NCI-H2029 treated with DMSO at 0.1 percent for 48 hours (cell line): Measurements from ENCODE around the gene KLHL35.
"Not testable (repeated sequence)": the region's sequence is repeated elsewhere in the genome, so short reads cannot be mapped to it uniquely, and the experiment has no call there.

Experiments used
- DNase-seq: peaks from one replicate; lab custom pipeline; 2025; lab: John Stamatoyannopoulos, UW

KLHL35 gene

DNA sequence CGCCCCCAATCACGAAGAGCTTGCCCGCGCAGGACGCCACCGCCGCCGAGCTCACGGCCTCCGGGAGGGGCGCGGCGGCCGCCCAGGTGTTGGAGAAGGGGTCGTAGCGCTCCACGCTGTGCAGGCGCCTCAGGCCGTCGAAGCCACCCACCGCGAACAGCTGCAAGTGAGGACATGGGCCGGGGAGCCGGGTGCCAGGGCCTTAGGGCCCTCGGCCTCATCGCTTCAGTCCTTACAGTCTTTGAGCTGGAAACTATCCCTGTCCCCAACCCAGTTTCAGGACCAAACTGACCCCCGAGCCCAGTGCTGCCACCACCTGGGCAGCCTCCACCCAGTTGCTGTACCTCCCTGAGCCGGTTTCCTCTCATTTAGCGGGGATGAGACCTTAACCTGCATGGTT, 7.6 kb downstream of the KLHL35 start:
- DNase-seq: no peak

DNA sequence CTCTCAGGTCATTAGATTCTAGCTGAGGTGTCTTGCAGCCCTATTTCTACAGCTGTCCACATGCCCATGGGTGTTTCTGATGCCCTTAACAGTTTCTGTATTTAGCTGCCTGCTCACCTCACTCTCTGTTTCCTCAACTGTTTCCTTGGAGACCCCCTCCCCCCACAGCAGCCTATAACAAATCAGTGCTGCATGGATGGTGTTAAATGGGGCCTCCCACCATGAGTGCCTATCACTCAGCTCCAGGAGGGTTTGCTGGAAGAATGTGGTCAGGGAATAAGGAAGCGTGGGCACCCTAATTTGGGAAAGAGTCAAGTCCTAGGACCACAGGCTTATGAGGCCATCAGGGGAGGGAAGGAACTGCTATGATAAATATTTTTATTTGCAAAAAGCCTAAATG, 8.6 kb downstream of the KLHL35 start:
- DNase-seq: no peak

DNA sequence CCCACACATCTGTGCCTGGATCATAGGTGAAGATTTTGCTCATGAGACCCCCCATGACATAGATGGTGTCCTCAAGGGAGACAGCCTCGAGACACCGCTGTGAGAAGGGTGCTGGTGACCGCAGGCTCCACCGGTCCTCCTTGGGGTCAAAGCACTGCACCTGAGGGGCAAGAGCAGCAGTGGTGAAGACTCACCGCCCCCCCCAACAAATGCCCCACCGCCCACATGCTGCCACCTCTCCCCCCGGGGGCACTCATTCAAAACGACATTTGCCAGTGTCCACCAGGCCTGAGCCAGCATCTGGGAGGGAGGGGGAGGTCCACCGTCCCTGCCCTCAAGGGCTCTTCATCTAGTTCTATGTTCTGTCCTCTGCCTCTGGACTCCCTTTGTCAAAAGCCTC, 9.3 kb downstream of the KLHL35 start:
- DNase-seq: no peak

- DNase-seq: peak; percentile 85
Observed at GRCh38 chr11:75422248-75423231, 10.5 kb downstream of the KLHL35 start.

DNA sequence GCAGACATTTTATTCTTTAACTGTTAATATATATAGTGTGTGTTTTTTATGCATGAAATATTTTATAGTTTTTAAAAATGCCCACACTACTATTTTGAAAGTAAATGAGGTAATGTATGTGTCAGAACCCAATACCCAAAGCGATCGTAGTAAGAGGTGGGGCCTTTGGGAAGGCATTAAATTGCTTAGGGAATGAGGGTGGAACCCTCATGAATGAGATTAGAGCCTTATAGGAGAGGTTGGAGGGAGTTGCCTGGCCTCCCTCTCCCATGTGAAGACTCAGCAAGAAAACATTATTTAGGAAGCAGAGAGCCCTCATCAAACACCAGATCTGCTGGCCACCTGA, 11.1 kb downstream of the KLHL35 start:
- DNase-seq: no peak

GRCh38 chr11:75421035-75421602, 11.9 kb downstream of the KLHL35 start:
- DNase-seq: no peak

GRCh38 chr11:75420224-75421034, 12.6 kb downstream of the KLHL35 start:
- DNase-seq: peak; percentile 43

DNA sequence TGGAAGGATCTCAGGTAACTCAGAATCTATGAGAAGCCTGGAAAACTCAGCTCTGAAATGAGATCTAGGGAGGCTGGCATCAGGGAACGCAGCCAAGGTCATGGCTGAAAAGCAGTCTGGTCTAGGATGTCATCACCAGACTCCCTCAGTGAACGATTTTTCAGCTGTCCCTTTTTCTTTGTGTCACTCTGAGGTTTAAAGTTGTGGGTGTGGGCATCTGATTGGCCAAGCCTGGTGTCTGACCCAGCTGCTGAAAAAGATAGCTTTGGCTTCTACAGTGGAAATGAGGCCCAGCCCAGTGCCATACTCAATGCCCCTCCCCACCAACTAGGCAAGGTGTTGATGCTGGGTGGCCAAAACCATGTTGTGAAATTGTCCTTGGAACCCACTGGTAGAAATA, 19.1 kb downstream of the KLHL35 start:
- no peak for DNase-seq

DNA sequence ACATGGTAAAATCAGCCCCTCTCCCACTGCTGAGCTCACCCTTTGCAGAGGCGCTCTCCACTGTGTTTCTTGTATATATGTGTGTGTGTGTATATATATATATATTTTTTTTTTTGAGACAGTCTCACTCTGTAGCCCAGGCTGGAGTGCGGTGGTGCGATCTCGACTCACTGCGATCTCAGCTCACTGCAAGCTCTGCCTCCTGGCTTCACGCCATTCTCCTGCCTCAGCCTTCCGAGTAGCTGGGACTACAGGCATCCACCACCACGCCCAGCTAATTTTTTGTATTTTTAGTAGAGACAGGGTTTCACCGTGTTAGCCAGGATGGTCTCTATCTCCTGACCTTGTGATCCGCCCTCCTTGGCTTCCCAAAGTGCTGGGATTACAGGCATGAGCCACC, 19.9 kb downstream of the KLHL35 start:
- not testable (repeated sequence) for DNase-seq

GRCh38 chr11:75409971-75410370, 23.0 kb downstream of the KLHL35 start:
- not testable (repeated sequence) for DNase-seq

DNA sequence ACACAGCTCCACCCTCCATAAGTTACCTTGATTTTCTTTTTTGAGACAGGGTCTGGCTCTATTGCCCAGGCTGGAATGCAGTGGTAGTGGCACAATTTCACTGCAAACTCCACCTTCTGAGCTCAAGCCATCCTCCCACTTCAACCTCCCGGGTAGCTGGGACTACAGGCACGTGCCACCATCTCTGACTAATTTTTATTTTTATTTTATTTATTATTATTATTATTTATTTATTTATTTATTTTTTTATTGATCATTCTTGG, 24.1 kb downstream of the KLHL35 start:
- no peak for DNase-seq

- no peak for DNase-seq
Observed at GRCh38 chr11:75406338-75406777, 26.6 kb downstream of the KLHL35 start.

DNA sequence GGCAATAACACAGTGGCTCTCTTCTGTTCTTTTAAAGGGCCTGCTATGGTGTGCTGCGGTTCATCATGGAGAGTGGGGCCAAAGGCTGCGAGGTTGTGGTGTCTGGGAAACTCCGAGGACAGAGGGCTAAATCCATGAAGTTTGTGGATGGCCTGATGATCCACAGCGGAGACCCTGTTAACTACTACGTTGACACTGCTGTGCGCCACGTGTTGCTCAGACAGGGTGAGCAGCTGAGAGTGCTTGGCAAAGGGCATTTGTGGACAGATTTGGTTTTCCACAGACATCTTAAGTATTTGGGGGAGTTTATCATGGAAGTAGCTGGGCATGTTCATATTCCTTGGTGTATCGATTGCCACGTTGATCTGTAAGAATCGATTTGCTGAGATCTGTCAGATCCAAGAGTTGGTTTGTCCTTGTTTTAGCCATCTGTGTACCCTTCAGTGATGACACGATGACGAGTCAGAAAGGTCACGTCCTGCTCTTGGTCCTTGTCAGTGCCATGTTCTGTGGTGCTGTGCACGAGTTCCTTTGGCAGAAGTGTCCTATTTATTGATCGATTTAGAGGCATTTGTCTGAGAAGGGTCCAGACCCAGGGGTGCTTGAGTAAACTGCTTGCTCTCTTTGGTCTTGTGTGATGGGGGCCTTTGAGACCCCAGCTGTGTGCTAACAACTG, 28.9 kb downstream of the KLHL35 start:
- DNase-seq: no peak

DNA sequence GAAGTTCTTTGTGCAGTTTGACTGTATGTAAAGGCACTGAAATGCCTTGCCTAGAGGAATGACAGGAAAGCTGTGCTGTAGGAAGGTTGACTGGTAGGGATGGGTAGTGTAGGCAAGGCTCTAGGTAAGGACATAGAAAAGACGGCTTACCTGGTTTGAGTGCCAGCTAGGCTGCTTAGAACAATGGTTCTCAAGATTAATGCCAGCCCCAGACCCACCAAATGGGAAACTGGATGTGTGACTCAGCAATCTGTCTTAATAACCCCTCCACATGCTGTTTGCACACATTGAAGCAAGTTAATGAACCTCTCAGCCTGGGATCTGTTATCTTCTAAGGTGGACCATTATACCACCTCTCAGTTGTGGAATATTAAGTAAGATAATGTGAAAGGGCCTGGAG, 30.0 kb downstream of the KLHL35 start:
- DNase-seq: no peak

DNA sequence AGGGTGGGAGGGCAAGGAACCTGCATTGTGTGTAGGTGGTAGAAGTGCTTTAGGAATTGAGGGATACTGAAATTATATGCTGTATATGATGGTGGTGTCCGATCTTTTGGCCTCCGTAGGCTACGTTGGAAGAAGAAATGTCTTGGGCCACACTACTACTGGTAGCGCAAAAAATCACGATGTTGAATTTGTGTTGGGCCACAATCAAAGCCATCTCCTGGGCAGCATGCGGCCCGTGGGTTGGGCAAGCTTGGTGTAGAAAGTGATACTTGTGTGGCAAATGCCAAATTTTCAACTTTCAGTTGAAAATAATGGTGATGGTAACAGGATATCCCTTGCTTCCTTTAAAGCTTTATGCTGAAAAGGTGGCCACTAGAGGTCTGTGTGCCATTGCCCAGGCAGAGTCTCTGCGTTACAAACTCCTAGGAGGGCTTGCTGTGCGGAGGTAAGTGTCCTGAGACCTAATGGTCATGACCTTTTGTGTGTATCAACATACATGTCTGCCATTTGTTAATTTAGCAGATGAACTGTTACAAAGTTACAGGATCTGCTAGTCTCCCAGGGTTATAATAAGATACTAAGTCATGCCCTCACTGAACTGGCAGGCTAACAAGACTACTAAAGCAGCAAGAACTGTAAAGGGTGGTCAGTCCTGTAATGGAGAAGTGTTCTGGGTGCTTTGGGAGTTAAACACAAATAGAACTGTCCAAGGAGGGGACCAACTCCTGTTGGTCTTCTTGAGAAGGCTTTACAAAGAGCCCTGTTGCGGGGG, 30.8 kb downstream of the KLHL35 start:
- DNase-seq: no peak

DNA sequence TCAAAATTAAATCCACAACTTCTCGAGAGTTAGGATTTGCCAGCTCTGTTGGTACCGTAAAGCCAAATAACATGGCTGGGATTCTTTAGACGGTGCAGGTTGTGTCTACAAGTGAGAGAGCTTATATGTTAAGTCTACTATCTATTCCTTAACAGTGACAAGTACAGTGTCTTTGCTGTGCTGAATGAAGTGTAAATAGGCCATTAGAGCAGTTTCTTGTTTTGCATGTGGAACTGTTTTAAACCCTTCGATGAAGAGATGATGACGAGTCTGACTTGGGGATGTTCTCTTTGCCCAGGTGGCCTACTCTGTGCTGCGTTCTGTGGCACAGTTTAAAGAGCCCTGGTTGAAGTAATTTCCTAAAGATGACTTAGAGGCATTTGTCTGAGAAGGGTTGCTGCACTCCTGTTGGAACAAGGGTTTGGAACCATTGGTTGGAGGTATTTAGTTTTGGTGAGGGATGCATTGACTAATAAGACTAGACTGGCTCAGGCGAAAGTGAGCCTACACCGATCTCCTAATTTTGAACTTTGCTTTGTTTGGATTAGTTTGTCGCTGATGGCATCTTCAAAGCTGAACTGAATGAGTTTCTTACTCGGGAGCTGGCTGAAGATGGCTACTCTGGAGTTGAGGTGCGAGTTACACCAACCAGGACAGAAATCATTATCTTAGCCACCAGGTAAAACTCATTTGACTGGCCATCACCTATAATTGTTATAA, 32.7 kb downstream of the KLHL35 start:
- DNase-seq: no peak

GRCh38 chr11:75399344-75400145, 33.5 kb downstream of the KLHL35 start, which contains the start of gene RPS3:
TSS of gene RPS3 (plus strand) at chr11:75399518. CDS start at chr11:75399548, 30 bp downstream.
- peak; percentile 71 for DNase-seq

DNA sequence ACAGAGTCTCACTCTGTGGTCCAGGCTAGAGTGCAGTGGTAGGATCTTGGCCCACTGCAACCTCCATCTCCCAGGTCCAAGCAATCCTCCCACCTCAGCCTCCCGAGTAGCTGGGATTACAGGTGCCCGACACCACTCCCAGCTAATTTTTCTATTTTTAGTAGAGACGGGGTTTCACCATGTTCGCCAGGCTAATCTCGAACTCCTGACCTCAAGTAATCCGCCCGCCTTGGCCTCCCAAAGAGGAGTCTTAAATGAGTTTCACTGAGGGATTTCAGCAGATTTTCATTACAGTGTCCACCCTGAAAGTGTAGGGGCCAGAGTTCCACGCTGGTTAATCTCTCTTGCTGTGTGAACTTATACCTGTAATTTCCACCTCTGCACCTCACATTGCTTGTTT, 34.1 kb downstream of the KLHL35 start:
- no peak for DNase-seq

DNA sequence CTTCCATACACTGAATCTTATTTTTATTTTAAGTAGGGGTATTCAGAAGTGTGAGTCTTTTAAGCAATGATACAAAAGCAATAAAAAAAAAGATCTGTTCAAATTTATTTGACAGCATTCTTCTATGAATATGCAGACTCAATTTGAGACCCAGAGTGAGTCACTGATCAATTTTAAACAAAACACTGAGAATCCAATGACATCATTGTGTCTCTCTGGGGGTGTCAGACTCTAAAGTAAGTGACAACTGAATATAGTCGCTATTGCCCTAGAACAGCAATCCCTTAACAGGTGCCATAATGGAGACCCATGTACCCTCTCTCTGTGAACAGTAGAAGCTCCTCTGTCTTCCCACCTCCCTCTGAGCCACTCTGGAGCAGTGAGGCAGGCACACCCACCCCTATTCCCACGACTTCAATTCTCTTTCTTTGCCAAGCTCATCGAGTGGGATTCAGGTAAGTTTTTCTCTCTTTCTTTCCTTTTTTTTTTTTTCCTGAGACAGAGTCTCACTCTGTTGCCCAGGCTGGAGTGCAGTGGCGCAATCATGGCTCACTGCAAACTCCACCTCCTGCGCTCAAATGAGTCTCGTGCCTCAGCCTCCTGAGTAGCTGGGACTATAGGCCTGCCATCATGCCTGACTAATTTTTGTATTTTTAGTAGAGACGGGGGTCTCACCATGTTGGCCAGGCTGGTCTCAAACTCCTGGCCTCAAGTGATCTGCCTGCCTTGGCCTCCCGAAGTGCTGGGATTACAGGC, 38.7 kb downstream of the KLHL35 start:
- DNase-seq: no peak
